ENCODE results near the gene PUS7. TPM values are rescaled to one million over a fixed set of nuclear protein-coding genes. Genes with fewer than 3 reads are reported as not detected.

PUS7 gene
- total and polyA plus RNA-seq, 12 donors, result 2.6 to 8.0 (median 4.9) TPM

DNA sequence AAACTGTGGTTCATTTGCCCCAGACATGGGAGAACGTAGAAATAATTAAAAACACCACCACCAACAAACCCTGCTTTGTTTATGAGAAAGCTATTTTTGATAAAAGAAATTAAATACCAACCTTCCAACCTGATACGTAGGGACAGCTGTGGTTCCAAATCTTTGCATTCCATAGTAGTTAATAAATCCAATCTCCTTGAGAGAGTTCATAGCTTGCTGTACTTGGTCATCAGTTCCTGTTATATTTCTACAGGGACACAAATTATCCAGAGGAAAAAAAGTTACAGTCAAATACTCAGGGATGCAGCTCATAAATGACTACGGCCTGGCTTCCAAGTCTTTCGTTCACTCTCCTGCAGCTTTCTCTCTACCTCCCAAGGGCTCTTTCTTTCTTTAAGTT lies 41.1 kb downstream of the PUS7 start:
- intact Hi-C loops (cut with DNase I), result loop anchor here in 4 of 10 donors (10.0 kb wide), 3 partner anchors 86 to 556 kb away; no protein-coding TSS in a partner anchor
- TF ChIP-seq, protein P1, sequence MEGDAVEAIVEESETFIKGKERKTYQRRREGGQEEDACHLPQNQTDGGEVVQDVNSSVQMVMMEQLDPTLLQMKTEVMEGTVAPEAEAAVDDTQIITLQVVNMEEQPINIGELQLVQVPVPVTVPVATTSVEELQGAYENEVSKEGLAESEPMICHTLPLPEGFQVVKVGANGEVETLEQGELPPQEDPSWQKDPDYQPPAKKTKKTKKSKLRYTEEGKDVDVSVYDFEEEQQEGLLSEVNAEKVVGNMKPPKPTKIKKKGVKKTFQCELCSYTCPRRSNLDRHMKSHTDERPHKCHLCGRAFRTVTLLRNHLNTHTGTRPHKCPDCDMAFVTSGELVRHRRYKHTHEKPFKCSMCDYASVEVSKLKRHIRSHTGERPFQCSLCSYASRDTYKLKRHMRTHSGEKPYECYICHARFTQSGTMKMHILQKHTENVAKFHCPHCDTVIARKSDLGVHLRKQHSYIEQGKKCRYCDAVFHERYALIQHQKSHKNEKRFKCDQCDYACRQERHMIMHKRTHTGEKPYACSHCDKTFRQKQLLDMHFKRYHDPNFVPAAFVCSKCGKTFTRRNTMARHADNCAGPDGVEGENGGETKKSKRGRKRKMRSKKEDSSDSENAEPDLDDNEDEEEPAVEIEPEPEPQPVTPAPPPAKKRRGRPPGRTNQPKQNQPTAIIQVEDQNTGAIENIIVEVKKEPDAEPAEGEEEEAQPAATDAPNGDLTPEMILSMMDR (IDR thresholded peaks at IDR 0.05), result no peak
- H3K4me3 ChIP-seq, result no peak overlapping the region
- H3K36me3 ChIP-seq, result peaks cover 0 to 47% (median 0%) of the 10 kb centered on the region in 9 donors
- no peaks in the 10 kb centered on the region for H3K4me1 ChIP-seq
- DNase-seq, result no peak
- H3K27ac ChIP-seq, result no peak overlapping the region
- 96 to 98% methylated on average over 4 of the region's 4 CpGs for WGBS, 2 donors
- no peaks in the 10 kb centered on the region for H3K27me3 ChIP-seq
- no peak for ATAC-seq
- H3K9me3 ChIP-seq, result no peaks in the 10 kb centered on the region

DNA sequence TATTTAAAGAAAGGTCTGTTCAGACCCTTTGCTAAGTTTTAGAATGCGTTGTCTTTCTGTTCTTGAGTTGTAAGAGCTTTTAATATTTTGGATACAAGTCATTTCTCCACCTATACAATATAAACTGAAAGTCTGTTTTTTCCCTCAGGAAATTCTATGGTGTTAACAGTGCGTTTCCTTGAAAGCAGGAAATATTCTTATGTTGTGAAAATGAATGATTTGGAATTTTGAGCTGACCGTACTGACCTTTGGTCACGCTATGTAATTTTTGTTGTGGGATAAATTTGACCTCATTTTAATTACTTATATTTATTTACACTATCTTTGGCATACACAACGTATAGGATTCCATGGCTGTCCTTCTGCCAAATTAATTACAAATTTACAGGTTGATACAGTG lies 43.5 kb downstream of the PUS7 start:
- ATAC-seq, result no peak

DNA sequence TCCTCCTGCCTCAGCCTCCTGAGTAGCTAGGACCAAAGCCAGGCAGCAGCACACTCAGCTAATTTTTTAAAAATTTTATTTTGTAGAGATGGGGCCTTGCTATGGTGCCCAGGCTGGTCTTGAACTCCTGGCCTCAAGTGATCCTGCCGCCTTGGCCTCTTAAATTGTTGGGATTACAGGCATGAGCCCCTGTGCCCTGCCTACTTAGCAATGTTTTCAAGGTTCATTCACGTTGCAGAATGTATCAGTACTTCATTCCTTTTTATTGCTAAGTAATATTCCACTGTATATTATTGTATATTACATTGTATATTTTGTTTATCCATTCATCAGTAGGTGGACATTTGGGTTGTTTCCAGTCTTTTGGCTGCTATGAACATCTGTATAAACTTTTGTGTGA lies 44.2 kb downstream of the PUS7 start:
- ATAC-seq (no peak), DNase-seq (no peak)
- Histone ChIP-seq H3K4me3 (no peak overlapping the region), H3K9me3 (no peaks in the 10 kb centered on the region), H3K4me1 (no peaks in the 10 kb centered on the region), H3K36me3 (peaks cover 0 to 40% (median 0%) of the 10 kb centered on the region in 9 donors), H3K27ac (no peak overlapping the region), H3K27me3 (no peaks in the 10 kb centered on the region)
- 92 to 100% methylated on average over 2 of the region's 2 CpGs for WGBS, 2 donors
- TF ChIP-seq, protein P1 (IDR thresholded peaks at IDR 0.05), result no peak
- intact Hi-C loops (cut with DNase I), result no loop called here

More for the DNA sequence above, 43.5 kb downstream of the PUS7 start:
- intact Hi-C loops (cut with DNase I), result no loop called here
- Histone ChIP-seq H3K27me3 (no peaks in the 10 kb centered on the region), H3K36me3 (peaks cover 0 to 40% (median 0%) of the 10 kb centered on the region in 9 donors), H3K9me3 (no peaks in the 10 kb centered on the region), H3K4me1 (no peaks in the 10 kb centered on the region), H3K27ac (no peak overlapping the region), H3K4me3 (no peak overlapping the region)
- TF ChIP-seq, protein P1 (IDR thresholded peaks at IDR 0.05), result no peak
- WGBS, 2 donors, result 69 to 87% methylated on average over 5 of the region's 5 CpGs
- DNase-seq, result no peak

DNA sequence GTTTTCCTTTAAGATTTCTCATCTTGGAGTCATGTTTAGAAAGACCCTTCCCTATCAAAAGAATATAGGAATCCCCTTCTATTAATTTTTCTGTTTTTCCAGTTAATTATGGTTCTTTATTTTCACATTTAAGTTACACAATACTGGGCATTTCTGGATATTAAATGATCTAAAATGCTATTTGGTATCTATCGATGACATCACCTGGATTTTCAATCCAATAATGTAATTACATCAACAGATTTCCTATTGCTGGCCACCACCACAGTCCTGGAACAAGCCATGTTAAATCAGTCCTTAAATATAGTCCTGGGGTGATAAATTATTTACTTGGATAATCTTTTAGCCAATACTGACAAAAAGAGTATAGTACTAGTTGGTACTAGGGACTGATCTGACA lies 48.0 kb downstream of the PUS7 start:
- TF ChIP-seq, protein P1 (IDR thresholded peaks at IDR 0.05), result no peak
- DNase-seq, result no peak
- 77 to 79% methylated on average over 1 of the region's 1 CpG for WGBS, 2 donors
- no peaks in the 10 kb centered on the region for H3K27me3 ChIP-seq
- intact Hi-C loops (cut with DNase I), result no loop called here
- no peak overlapping the region for H3K4me3 ChIP-seq
- no peaks in the 10 kb centered on the region for H3K9me3 ChIP-seq
- H3K4me1 ChIP-seq, result no peaks in the 10 kb centered on the region
- H3K27ac ChIP-seq, result no peak overlapping the region
- peaks cover 0 to 27% (median 0%) of the 10 kb centered on the region in 9 donors for H3K36me3 ChIP-seq
- ATAC-seq, result no peak

All from heart right ventricle (tissue), 16 donors.